ENCODE results near the gene POU3F2. TPM values are rescaled to one million over a fixed set of nuclear protein-coding genes. Genes with fewer than 3 reads are reported as not detected.

The POU3F2 gene
- total and polyA plus RNA-seq, 9 donors = 0.02 TPM; not detected in 8

DNA sequence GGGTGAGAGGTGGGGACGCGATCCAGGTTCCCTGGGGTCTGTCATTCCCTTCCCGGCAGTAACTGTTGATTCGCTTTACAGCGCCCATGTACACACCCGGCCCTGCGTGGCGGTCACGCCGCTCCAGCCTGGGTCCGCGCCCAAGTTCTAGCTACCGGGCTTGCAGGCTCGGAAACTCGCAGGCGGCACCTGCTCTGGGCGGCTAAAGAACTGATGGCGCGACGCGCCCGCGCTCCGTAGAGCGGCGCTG lies 1.4 kb upstream of the POU3F2 start:
- H3K36me3 ChIP-seq = no peaks in the 10 kb centered on the region
- intact Hi-C loops (cut with DNase I) = loop anchor here in 1 of 4 donors (5.0 to 10.0 kb wide), 2 partner anchors 1338 to 1761 kb away; no protein-coding TSS in a partner anchor
- no peak overlapping the region for H3K27ac ChIP-seq
- peaks cover 12% of the 10 kb centered on the region for H3K4me1 ChIP-seq (ENCODE audit: insufficient read depth)
- H3K9me3 ChIP-seq = no peaks in the 10 kb centered on the region
- H3K4me3 ChIP-seq = peak overlapping the region; percentile 58
- 1 to 3% (median 2%) methylated on average over 16 to 26 of the region's 26 CpGs for WGBS, 3 donors
- DNase-seq = peak in 1 of 5 donors; percentile 56
- TF ChIP-seq POLR2A (IDR thresholded peaks at IDR 0.05) = no peak
- TF ChIP-seq, protein P1, sequence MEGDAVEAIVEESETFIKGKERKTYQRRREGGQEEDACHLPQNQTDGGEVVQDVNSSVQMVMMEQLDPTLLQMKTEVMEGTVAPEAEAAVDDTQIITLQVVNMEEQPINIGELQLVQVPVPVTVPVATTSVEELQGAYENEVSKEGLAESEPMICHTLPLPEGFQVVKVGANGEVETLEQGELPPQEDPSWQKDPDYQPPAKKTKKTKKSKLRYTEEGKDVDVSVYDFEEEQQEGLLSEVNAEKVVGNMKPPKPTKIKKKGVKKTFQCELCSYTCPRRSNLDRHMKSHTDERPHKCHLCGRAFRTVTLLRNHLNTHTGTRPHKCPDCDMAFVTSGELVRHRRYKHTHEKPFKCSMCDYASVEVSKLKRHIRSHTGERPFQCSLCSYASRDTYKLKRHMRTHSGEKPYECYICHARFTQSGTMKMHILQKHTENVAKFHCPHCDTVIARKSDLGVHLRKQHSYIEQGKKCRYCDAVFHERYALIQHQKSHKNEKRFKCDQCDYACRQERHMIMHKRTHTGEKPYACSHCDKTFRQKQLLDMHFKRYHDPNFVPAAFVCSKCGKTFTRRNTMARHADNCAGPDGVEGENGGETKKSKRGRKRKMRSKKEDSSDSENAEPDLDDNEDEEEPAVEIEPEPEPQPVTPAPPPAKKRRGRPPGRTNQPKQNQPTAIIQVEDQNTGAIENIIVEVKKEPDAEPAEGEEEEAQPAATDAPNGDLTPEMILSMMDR (IDR thresholded peaks at IDR 0.05) = no peak
- TF ChIP-seq EP300 (IDR thresholded peaks at IDR 0.05) = no peak
- H3K27me3 ChIP-seq = peaks cover 6% of the 10 kb centered on the region

- TF ChIP-seq POLR2A (IDR thresholded peaks at IDR 0.05) (no peak), EP300 (IDR thresholded peaks at IDR 0.05) (no peak)
- TF ChIP-seq, protein P1 (IDR thresholded peaks at IDR 0.05) = no peak
- peak in 4 of 5 donors; percentile 30 to 48 (median 42) for DNase-seq
- peaks cover 6% of the 10 kb centered on the region for H3K27me3 ChIP-seq
- no peaks in the 10 kb centered on the region for H3K9me3 ChIP-seq
- WGBS, 3 donors = 0 to 1% (median 0%) methylated on average over 41 to 42 of the region's 42 CpGs
- intact Hi-C loops (cut with DNase I) = loop anchor here in 1 of 4 donors (5.0 to 10.0 kb wide), 2 partner anchors 1339 to 1761 kb away; no protein-coding TSS in a partner anchor
- peak overlapping the region; percentile 58 for H3K4me3 ChIP-seq
- H3K36me3 ChIP-seq = no peaks in the 10 kb centered on the region
- peaks cover 12% of the 10 kb centered on the region for H3K4me1 ChIP-seq (ENCODE audit: insufficient read depth)
- H3K27ac ChIP-seq = peak overlapping the region in 1 of 2 donors; percentile 30
Observed at GRCh38 chr6:98833307-98834059, 891 bp upstream of the POU3F2 start.

DNA sequence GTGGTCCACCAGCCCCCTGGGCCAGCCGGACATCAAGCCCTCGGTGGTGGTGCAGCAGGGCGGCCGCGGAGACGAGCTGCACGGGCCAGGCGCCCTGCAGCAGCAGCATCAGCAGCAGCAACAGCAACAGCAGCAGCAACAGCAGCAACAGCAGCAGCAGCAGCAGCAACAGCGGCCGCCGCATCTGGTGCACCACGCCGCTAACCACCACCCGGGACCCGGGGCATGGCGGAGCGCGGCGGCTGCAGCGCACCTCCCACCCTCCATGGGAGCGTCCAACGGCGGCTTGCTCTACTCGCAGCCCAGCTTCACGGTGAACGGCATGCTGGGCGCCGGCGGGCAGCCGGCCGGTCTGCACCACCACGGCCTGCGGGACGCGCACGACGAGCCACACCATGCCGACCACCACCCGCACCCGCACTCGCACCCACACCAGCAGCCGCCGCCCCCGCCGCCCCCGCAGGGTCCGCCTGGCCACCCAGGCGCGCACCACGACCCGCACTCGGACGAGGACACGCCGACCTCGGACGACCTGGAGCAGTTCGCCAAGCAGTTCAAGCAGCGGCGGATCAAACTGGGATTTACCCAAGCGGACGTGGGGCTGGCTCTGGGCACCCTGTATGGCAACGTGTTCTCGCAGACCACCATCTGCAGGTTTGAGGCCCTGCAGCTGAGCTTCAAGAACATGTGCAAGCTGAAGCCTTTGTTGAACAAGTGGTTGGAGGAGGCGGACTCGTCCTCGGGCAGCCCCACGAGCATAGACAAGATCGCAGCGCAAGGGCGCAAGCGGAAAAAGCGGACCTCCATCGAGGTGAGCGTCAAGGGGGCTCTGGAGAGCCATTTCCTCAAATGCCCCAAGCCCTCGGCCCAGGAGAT lies 1.0 kb downstream of the POU3F2 start:
- Histone ChIP-seq H3K4me3 (peak overlapping the region; percentile 58), H3K4me1 (ENCODE audit: insufficient read depth) (peaks cover 12% of the 10 kb centered on the region), H3K27ac (no peak overlapping the region), H3K9me3 (no peaks in the 10 kb centered on the region), H3K36me3 (no peaks in the 10 kb centered on the region), H3K27me3 (peaks cover 6% of the 10 kb centered on the region)
- TF ChIP-seq EP300 (IDR thresholded peaks at IDR 0.05) = no peak
- no peak for TF ChIP-seq POLR2A (IDR thresholded peaks at IDR 0.05)
- TF ChIP-seq, protein P1 (IDR thresholded peaks at IDR 0.05) = no peak
- intact Hi-C loops (cut with DNase I) = loop anchor here in 1 of 4 donors (10.0 kb wide), 1 partner anchor 1341 kb away; no protein-coding TSS in a partner anchor
- WGBS, 3 donors = 1 to 3% (median 2%) methylated on average over 33 to 76 of the region's 76 CpGs
- peak in 2 of 5 donors; percentile 27 to 34 for DNase-seq
